Measurements from ENCODE around the gene MRPS2. TPM values are rescaled to one million over a fixed set of nuclear protein-coding genes. Genes with fewer than 3 reads are reported as not detected.

MRPS2 gene
- total and polyA plus RNA-seq, 10 of the 15 experiments (the other 5 are each of a cell fraction or from before 2014, with no cell fraction given), result 3.3 to 103 (median 69.5) TPM

DNA sequence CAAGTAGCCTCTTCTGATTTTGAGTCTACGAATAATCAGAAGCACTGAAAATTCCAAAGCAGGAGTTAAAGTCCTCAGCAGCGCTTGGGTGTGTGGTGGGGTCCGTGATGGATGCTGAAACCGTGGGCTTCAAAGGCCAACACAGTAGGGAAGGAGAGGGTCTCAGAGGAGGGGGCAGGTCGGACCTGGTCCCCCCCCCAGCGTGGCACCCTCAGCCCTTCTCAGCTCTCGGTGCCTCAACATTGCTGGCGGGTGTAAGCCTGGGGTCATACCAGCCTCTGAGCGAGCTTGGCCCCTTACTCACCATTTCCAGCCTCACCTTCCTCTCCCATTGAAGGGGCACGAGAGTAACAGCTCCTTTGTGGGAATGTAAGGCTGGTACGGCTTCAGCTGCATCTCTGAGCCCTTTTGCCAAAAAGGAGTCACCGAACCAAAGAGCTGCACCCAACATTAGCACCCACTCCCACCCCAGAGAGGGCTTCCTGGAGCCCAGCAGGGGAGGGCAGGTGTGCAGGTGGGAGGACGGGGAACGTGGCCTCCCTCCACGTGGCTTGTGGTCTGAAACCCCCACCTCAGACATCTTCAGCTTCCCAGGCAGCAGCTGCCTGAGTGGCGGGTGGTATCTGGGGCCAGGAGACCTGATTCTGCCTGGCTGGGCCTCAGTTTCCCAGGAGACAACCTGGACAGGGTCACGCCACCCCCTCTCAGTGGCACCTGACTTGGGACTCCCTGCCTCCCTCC is 14.0 kb downstream of the MRPS2 start:
- no peaks in the 10 kb centered on the region for H3K9me3 ChIP-seq (replicated peaks; ENCODE audit: control insufficient read depth, insufficient read depth, low read length)
- in situ Hi-C loops (cut with MboI) (no loop called here), intact Hi-C loops (cut with micrococcal nuclease; ENCODE audit: unreplicated experiment) (no loop called here)
- no peak overlapping the region for H2AFZ ChIP-seq (ENCODE audit: control insufficient read depth, low read depth, low read length)
- H3K4me3 ChIP-seq, result no peak overlapping the region
- RAD21 ChIA-PET (ENCODE audit: unreplicated experiment), result no interaction called here
- H3K79me2 ChIP-seq (ENCODE audit: control insufficient read depth, insufficient read depth, low read length), result no peaks in the 10 kb centered on the region
- no peak overlapping the region for H3K27ac ChIP-seq (ENCODE audit: control insufficient read depth, insufficient read depth)
- H3K36me3 ChIP-seq (ENCODE audit: control insufficient read depth in 2 of 2, insufficient read depth in 2 of 2, low read length in 1 of 2), result no peaks in the 10 kb centered on the region
- CTCF ChIA-PET, result interaction anchor here (0.6 kb wide), 1 partner anchor 10 kb away, joined by 4 read pairs; no protein-coding TSS in a partner anchor
- no peak for ATAC-seq
- DNase-seq (ENCODE audit: low read depth, low spot score), result no peak
- SMC1A ChIA-PET (ENCODE audit: uncharacterized antibody, unreplicated experiment), result no interaction called here
- H4K20me1 ChIP-seq (ENCODE audit: control insufficient read depth, insufficient read depth), result no peaks in the 10 kb centered on the region
- H3K27me3 ChIP-seq (replicated peaks in 1 of 2; ENCODE audit: control insufficient read depth in 2 of 2, insufficient read depth in 2 of 2, low read length in 1 of 2), result no peaks in the 10 kb centered on the region; a peak in 1 of 4 replicates
- POLR2A ChIA-PET, result no interaction called here
- no TSS peak for BruUV-seq (replicated peaks)
- TF ChIP-seq, protein P1, sequence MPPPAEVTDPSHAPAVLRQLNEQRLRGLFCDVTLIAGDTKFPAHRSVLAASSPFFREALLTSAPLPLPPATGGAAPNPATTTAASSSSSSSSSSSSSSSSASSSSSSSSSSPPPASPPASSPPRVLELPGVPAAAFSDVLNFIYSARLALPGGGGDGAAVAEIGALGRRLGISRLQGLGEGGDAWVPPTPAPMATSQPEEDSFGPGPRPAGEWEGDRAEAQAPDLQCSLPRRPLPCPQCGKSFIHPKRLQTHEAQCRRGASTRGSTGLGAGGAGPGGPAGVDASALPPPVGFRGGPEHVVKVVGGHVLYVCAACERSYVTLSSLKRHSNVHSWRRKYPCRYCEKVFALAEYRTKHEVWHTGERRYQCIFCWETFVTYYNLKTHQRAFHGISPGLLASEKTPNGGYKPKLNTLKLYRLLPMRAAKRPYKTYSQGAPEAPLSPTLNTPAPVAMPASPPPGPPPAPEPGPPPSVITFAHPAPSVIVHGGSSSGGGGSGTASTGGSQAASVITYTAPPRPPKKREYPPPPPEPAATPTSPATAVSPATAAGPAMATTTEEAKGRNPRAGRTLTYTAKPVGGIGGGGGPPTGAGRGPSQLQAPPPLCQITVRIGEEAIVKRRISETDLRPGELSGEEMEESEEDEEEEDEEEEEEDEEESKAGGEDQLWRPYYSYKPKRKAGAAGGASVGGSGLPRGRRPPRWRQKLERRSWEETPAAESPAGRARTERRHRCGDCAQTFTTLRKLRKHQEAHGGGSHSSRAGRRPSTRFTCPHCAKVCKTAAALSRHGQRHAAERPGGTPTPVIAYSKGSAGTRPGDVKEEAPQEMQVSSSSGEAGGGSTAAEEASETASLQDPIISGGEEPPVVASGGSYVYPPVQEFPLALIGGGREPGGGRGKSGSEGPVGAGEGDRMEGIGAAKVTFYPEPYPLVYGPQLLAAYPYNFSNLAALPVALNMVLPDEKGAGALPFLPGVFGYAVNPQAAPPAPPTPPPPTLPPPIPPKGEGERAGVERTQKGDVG (CRISPR knock-in tag; IDR thresholded peaks at IDR 0.05), result no peak
- TF ChIP-seq HCFC1 (IDR thresholded peaks at IDR 0.05; ENCODE audit: low read length) (no peak), TCF12 (IDR thresholded peaks at IDR 0.05; ENCODE audit: low read depth, low read length) (no peak), ZNF207 (IDR thresholded peaks at IDR 0.05; ENCODE audit: borderline replicate concordance) (no peak), BRCA1 (IDR thresholded peaks at IDR 0.05; ENCODE audit: low read depth, low read length) (no peak), MXI1 (IDR thresholded peaks at IDR 0.05; ENCODE audit: low read depth, low read length) (no peak), SRF (IDR thresholded peaks at IDR 0.05; ENCODE audit: low read depth in 2 of 2, low read length in 2 of 2) (no peak), SUZ12 (IDR thresholded peaks at IDR 0.05; ENCODE audit: unreplicated experiment) (no peak), YBX1 (IDR thresholded peaks at IDR 0.05) (no peak), NRF1 (conservative IDR thresholded peaks at IDR 0.05; ENCODE audit: low read depth, low read length) (no peak), NR2F1 (conservative IDR thresholded peaks at IDR 0.05) (no peak), STAT3 (IDR thresholded peaks at IDR 0.05; ENCODE audit: low read depth, low read length) (no peak)
- TF ChIP-seq, protein P2, sequence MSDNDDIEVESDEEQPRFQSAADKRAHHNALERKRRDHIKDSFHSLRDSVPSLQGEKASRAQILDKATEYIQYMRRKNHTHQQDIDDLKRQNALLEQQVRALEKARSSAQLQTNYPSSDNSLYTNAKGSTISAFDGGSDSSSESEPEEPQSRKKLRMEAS (IDR thresholded peaks at IDR 0.05; ENCODE audit: low read depth, low read length), result no peak
- no peak overlapping the region for H3K9ac ChIP-seq (ENCODE audit: control insufficient read depth, insufficient read depth, low read length)
- H3K4me1 ChIP-seq (ENCODE audit: control insufficient read depth, insufficient read depth, low read length), result no peaks in the 10 kb centered on the region
- H3K4me2 ChIP-seq (ENCODE audit: control insufficient read depth, insufficient read depth), result no peak overlapping the region
- WGBS (ENCODE audit: insufficient coverage, insufficient replicate concordance, low lambda C conversion rate, missing lambda C conversion rate), result 19% methylated on average over 15 of the region's 17 CpGs
- no peak for FAIRE-seq

Measured in GM12878 (cell line).